RWPE2 (cell line): ENCODE measurements around the gene CTNND2.

Experiments used
- ATAC-seq: fragments of 200-7000 bp; cut with Tn5 transposase; 3 replicates; pipeline ENCODE4 v1.9.1; 2021; ENCODE audit warnings: low read depth
- DNase-seq: peaks from one replicate; pipeline ENCODE4 v3.0.0-alpha.2; 2020; ENCODE audit warnings: low spot score
- H3K27ac ChIP-seq: fragments of 450-650 bp; 2 replicates; pipeline ENCODE4 v1.5.1; 2017; ENCODE audit warnings: mild to moderate bottlenecking; ENCODE audit not compliant: poor library complexity, severe bottlenecking
- H3K27me3 ChIP-seq: fragments of 250-450 bp; sonication (Bioruptor Pico); 2 replicates; pipeline ENCODE4 v1.5.1; 2021; ENCODE audit warnings: mild to moderate bottlenecking, moderate library complexity; ENCODE audit not compliant: insufficient read depth, poor library complexity, severe bottlenecking
- H3K36me3 ChIP-seq: fragments of 250-450 bp; sonication (Bioruptor Pico); 2 replicates; pipeline ENCODE4 v1.5.1; 2020; ENCODE audit warnings: low read depth, mild to moderate bottlenecking, moderate library complexity
- H3K4me1 ChIP-seq: fragments of 250-450 bp; sonication (Bioruptor Pico); 2 replicates; pipeline ENCODE4 v1.5.1; 2021; ENCODE audit warnings: mild to moderate bottlenecking, moderate library complexity; ENCODE audit not compliant: insufficient read depth, poor library complexity, severe bottlenecking
- H3K4me3 ChIP-seq: fragments of 250-450 bp; sonication (Bioruptor Pico); 2 replicates; pipeline ENCODE4 v1.5.1; 2021; ENCODE audit warnings: mild to moderate bottlenecking, moderate library complexity; ENCODE audit not compliant: severe bottlenecking
- H3K9me3 ChIP-seq: fragments of 250-450 bp; sonication (Bioruptor Pico); 2 replicates; pipeline ENCODE4 v1.5.1; 2021; ENCODE audit warnings: mild to moderate bottlenecking, moderate library complexity; ENCODE audit not compliant: severe bottlenecking
- CTCF ChIP-seq: fragments of 450-650 bp; IDR thresholded peaks from one replicate; pipeline ENCODE4 v1.5.1; 2017; ENCODE audit warnings: mild to moderate bottlenecking, moderate library complexity; ENCODE audit not compliant: poor library complexity, severe bottlenecking

The CTNND2 gene

GRCh38 chr5:11292648-11293356, 611.4 kb downstream of the CTNND2 start:
- H3K27me3 ChIP-seq, result peaks cover 36% of the 10 kb centered on the region
- no peak overlapping the region for H3K4me3 ChIP-seq
- H3K4me1 ChIP-seq, result no peaks in the 10 kb centered on the region
- H3K9me3 ChIP-seq, result no peaks in the 10 kb centered on the region
- ATAC-seq (no peak), DNase-seq (no peak)
- no peak for TF ChIP-seq CTCF
- H3K36me3 ChIP-seq, result no peaks in the 10 kb centered on the region
- no peak overlapping the region for H3K27ac ChIP-seq

- Histone ChIP-seq H3K36me3 (no peaks in the 10 kb centered on the region), H3K4me1 (no peaks in the 10 kb centered on the region), H3K9me3 (no peaks in the 10 kb centered on the region), H3K27me3 (peaks cover 43% of the 10 kb centered on the region), H3K27ac (no peak overlapping the region), H3K4me3 (no peak overlapping the region)
- no peak for ATAC-seq
- no peak for TF ChIP-seq CTCF
- no peak for DNase-seq
Observed at GRCh38 chr5:11289733-11290132, 614.5 kb downstream of the CTNND2 start.

DNA sequence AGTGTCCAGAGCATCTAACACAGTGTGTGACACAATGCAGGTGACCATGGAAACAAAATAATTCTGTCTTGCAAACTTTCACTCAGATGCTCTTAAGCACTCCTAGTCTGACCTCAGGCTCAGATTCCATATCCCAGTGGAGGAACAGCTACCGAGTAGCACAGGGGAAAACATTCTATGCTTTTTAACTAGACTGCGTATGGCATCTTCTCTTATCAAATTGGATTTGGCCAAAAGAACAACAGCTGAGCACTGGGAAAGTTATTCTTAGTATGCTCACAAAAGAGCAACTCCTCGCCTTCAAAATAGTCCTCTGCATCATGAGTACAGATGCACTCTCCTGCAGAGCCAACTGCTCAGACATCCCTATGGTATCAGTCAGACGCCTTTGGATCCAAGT, 615.0 kb downstream of the CTNND2 start:
- H3K4me3 ChIP-seq, result no peak overlapping the region
- H3K27me3 ChIP-seq, result peaks cover 38% of the 10 kb centered on the region
- DNase-seq (no peak), ATAC-seq (no peak)
- TF ChIP-seq CTCF, result no peak
- H3K36me3 ChIP-seq, result no peaks in the 10 kb centered on the region
- H3K27ac ChIP-seq, result no peak overlapping the region
- no peaks in the 10 kb centered on the region for H3K4me1 ChIP-seq
- no peaks in the 10 kb centered on the region for H3K9me3 ChIP-seq

DNA sequence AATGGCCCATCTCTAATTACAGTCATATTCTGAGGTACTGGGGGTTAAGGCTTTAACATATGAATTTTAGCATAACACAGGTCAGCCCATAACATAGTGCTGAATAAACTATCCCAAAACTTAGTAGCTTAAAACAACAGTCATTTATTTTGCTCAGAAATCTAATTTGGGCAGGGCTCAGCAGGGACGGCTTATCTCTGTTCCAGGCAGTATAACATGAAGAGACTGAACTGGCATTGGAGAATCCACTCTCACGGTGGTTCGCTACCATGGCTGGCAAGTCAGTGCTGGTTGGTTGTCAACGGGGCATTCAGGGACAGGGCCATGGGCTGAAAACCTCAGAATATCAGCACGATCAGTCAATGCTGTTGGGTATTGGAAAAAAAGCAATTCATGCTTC, 622.4 kb downstream of the CTNND2 start:
- no peak overlapping the region for H3K27ac ChIP-seq
- DNase-seq, result no peak
- H3K4me3 ChIP-seq, result no peak overlapping the region
- no peak for TF ChIP-seq CTCF
- no peaks in the 10 kb centered on the region for H3K4me1 ChIP-seq
- peaks cover 10% of the 10 kb centered on the region for H3K27me3 ChIP-seq
- H3K9me3 ChIP-seq, result no peaks in the 10 kb centered on the region
- H3K36me3 ChIP-seq, result no peaks in the 10 kb centered on the region
- ATAC-seq, result no peak

- TF ChIP-seq CTCF, result no peak
- Histone ChIP-seq H3K27me3 (peaks cover 6% of the 10 kb centered on the region), H3K4me1 (no peaks in the 10 kb centered on the region), H3K4me3 (no peak overlapping the region), H3K9me3 (peaks cover 2% of the 10 kb centered on the region), H3K27ac (no peak overlapping the region), H3K36me3 (no peaks in the 10 kb centered on the region)
- ATAC-seq (no peak), DNase-seq (no peak)
Observed at GRCh38 chr5:11277323-11277722, 626.9 kb downstream of the CTNND2 start.
